Measurements from ENCODE around the gene RGL4.
"Not testable (repeated sequence)": the region's sequence is repeated elsewhere in the genome, so short reads cannot be mapped to it uniquely, and the experiment has no call there.

DNA sequence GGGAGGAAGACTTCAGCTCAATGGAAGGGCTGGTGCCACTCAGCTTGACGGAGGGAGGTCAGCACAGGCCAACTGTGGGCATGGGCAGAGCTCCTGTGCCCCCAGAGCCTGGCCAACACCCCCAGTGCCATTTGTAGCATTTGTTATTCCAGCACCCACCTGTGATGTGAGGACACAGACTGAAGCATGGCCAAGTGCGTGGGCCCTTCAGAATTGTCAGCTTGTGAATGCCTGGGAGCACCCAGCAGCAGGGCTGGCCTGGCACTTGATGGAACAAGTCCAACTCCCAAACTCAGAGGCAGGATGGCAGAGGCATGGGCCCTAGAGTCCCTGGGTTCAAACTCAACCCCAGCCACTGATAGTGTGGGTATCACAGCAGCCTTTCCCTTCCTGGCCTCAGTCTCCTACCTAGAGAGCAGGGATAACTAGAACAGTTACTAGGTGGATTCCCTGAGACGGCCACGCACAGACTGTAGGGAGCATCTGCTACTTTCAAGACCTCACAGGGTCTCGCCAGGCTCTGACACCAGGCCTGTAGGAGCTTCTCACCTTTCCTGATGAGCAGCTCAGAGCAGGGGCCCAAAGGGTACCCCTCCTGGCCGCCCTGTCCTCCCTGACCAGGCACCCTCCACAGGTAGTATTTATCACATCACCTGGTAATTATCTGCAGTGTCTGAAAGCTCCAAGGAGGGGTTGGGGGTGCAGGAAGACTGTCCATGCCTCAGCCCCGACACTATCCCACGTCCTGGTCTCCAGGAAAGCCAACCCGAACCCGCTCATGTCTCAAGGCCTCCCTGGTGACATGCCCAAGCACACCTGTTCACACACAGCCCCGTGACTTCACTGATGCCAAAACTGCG, 13.7 kb upstream of the RGL4 start:
- TF ChIP-seq, protein P1, sequence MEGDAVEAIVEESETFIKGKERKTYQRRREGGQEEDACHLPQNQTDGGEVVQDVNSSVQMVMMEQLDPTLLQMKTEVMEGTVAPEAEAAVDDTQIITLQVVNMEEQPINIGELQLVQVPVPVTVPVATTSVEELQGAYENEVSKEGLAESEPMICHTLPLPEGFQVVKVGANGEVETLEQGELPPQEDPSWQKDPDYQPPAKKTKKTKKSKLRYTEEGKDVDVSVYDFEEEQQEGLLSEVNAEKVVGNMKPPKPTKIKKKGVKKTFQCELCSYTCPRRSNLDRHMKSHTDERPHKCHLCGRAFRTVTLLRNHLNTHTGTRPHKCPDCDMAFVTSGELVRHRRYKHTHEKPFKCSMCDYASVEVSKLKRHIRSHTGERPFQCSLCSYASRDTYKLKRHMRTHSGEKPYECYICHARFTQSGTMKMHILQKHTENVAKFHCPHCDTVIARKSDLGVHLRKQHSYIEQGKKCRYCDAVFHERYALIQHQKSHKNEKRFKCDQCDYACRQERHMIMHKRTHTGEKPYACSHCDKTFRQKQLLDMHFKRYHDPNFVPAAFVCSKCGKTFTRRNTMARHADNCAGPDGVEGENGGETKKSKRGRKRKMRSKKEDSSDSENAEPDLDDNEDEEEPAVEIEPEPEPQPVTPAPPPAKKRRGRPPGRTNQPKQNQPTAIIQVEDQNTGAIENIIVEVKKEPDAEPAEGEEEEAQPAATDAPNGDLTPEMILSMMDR (IDR thresholded peaks at IDR 0.05), result not testable (repeated sequence)
- not testable (repeated sequence) for TF ChIP-seq POLR2A (IDR thresholded peaks at IDR 0.05)

Measured in ovary (tissue), 3 donors.